ENCODE measurements around the gene TRIAP1.

GRCh38 chr12:120428597-120429229, 17.5 kb downstream of the TRIAP1 start:
- TF ChIP-seq CTCF (IDR thresholded peaks at IDR 0.05; ENCODE audit: extremely low read depth in 1 of 2, insufficient read depth in 1 of 2, low read depth in 1 of 2, low read length in 2 of 2): no peak
- TF ChIP-seq POLR2A (IDR thresholded peaks at IDR 0.05; ENCODE audit: low read depth, low read length): no peak
- no peak for TF ChIP-seq POLR2AphosphoS5 (IDR thresholded peaks at IDR 0.05; ENCODE audit: insufficient read depth, low read depth, low read length)
